ENCODE measurements around the gene ATP2C2.

Gene ATP2C2

GRCh38 chr16:84471316-84471715 is 103.0 kb downstream of the ATP2C2 start:
- no peaks in the 10 kb centered on the region for H3K4me1 ChIP-seq (ENCODE audit: insufficient read depth, poor library complexity, severe bottlenecking)
- DNase-seq (ENCODE audit: low spot score) (no peak), ATAC-seq (ENCODE audit: low read depth) (no peak)
- peaks cover 7% of the 10 kb centered on the region for H3K9me3 ChIP-seq (ENCODE audit: severe bottlenecking)
- no peak overlapping the region for H3K27ac ChIP-seq (ENCODE audit: poor library complexity, severe bottlenecking)
- H3K27me3 ChIP-seq (ENCODE audit: insufficient read depth, poor library complexity, severe bottlenecking), result no peaks in the 10 kb centered on the region
- H3K36me3 ChIP-seq (ENCODE audit: low read depth), result peaks cover 79% of the 10 kb centered on the region
- TF ChIP-seq CTCF (IDR thresholded peaks at IDR 0.05; ENCODE audit: poor library complexity, severe bottlenecking), result no peak
- no peak overlapping the region for H3K4me3 ChIP-seq (ENCODE audit: severe bottlenecking)

- Histone ChIP-seq H3K4me1 (ENCODE audit: insufficient read depth, poor library complexity, severe bottlenecking) (no peaks in the 10 kb centered on the region), H3K36me3 (ENCODE audit: low read depth) (peaks cover 73% of the 10 kb centered on the region), H3K4me3 (ENCODE audit: severe bottlenecking) (no peak overlapping the region), H3K27me3 (ENCODE audit: insufficient read depth, poor library complexity, severe bottlenecking) (no peaks in the 10 kb centered on the region), H3K27ac (ENCODE audit: poor library complexity, severe bottlenecking) (no peak overlapping the region), H3K9me3 (ENCODE audit: severe bottlenecking) (peaks cover 6% of the 10 kb centered on the region)
- no peak for DNase-seq (ENCODE audit: low spot score)
- no peak for ATAC-seq (ENCODE audit: low read depth)
- no peak for TF ChIP-seq CTCF (IDR thresholded peaks at IDR 0.05; ENCODE audit: poor library complexity, severe bottlenecking)
Measured at GRCh38 chr16:84471966-84472365, 103.6 kb downstream of the ATP2C2 start.

- Histone ChIP-seq H3K9me3 (ENCODE audit: severe bottlenecking) (no peaks in the 10 kb centered on the region), H3K27ac (ENCODE audit: poor library complexity, severe bottlenecking) (no peak overlapping the region), H3K4me1 (ENCODE audit: insufficient read depth, poor library complexity, severe bottlenecking) (no peaks in the 10 kb centered on the region), H3K4me3 (ENCODE audit: severe bottlenecking) (no peak overlapping the region), H3K36me3 (ENCODE audit: low read depth) (peaks cover 75% of the 10 kb centered on the region), H3K27me3 (ENCODE audit: insufficient read depth, poor library complexity, severe bottlenecking) (no peaks in the 10 kb centered on the region)
- ATAC-seq (ENCODE audit: low read depth), result no peak
- DNase-seq (ENCODE audit: low spot score), result no peak
- TF ChIP-seq CTCF (IDR thresholded peaks at IDR 0.05; ENCODE audit: poor library complexity, severe bottlenecking), result no peak
Measured at GRCh38 chr16:84475643-84476240, 107.4 kb downstream of the ATP2C2 start.

- no peaks in the 10 kb centered on the region for H3K27me3 ChIP-seq (ENCODE audit: insufficient read depth, poor library complexity, severe bottlenecking)
- ATAC-seq (ENCODE audit: low read depth) (no peak), DNase-seq (ENCODE audit: low spot score) (no peak)
- peaks cover 77% of the 10 kb centered on the region for H3K36me3 ChIP-seq (ENCODE audit: low read depth)
- H3K4me1 ChIP-seq (ENCODE audit: insufficient read depth, poor library complexity, severe bottlenecking), result no peaks in the 10 kb centered on the region
- TF ChIP-seq CTCF (IDR thresholded peaks at IDR 0.05; ENCODE audit: poor library complexity, severe bottlenecking), result no peak
- no peak overlapping the region for H3K4me3 ChIP-seq (ENCODE audit: severe bottlenecking)
- H3K9me3 ChIP-seq (ENCODE audit: severe bottlenecking), result no peaks in the 10 kb centered on the region
- no peak overlapping the region for H3K27ac ChIP-seq (ENCODE audit: poor library complexity, severe bottlenecking)
Measured at GRCh38 chr16:84476401-84476800, 108.1 kb downstream of the ATP2C2 start.

- ATAC-seq (ENCODE audit: low read depth) (no peak), DNase-seq (ENCODE audit: low spot score) (no peak)
- TF ChIP-seq CTCF (IDR thresholded peaks at IDR 0.05; ENCODE audit: poor library complexity, severe bottlenecking), result no peak
- H3K27ac ChIP-seq (ENCODE audit: poor library complexity, severe bottlenecking), result no peak overlapping the region
- no peaks in the 10 kb centered on the region for H3K4me1 ChIP-seq (ENCODE audit: insufficient read depth, poor library complexity, severe bottlenecking)
- H3K27me3 ChIP-seq (ENCODE audit: insufficient read depth, poor library complexity, severe bottlenecking), result no peaks in the 10 kb centered on the region
- no peak overlapping the region for H3K4me3 ChIP-seq (ENCODE audit: severe bottlenecking)
- H3K36me3 ChIP-seq (ENCODE audit: low read depth), result peaks cover 77% of the 10 kb centered on the region
- no peaks in the 10 kb centered on the region for H3K9me3 ChIP-seq (ENCODE audit: severe bottlenecking)
Measured at GRCh38 chr16:84477661-84478060, 109.3 kb downstream of the ATP2C2 start.
